ENCODE measurements around the gene GRN. TPM values are rescaled to one million over a fixed set of nuclear protein-coding genes. Genes with fewer than 3 reads are reported as not detected.

The GRN gene
- total and polyA plus RNA-seq, 2 of the 13 experiments (the other 11 are each of a cell fraction or from before 2014, with no cell fraction given): 86.6 to 143 TPM

DNA sequence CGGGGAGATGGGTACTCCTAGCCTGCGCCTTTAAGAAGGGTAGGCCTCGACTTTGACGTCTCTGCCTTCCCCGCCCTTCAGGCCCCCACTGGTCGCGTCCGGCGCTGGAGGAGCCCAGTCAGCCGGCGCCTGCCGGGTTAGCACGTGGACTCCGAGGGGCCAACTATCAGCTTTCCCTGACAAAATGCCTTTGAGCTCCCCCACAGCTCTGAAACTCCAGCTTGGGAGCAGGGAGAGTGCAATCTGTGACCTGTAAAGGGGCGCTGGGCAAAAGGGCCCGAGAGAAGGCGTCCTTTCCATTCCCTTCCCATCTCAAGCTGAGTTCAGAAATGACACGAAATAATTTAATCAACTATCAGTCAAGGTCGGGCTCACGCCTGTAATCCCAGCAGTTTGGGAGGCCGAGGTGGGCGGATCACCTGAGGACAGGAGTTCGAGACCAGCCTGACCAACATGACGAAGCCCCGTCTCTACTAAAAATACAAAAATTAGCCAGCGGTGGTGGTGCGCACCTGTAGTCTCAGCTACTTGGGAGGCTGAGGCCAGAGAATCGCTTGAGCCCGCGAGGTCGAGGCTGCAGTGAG is 18.1 kb upstream of the GRN start (continued):
- TF ChIP-seq GFI1 (CRISPR knock-in tag; IDR thresholded peaks at IDR 0.05; ENCODE audit: borderline replicate concordance) (0 out of 2 replicates have a peak, but pooled peaks have one; percentile 36), ZNF674 (CRISPR knock-in tag; IDR thresholded peaks at IDR 0.05; ENCODE audit: low read depth) (no peak), NR2F2 (IDR thresholded peaks at IDR 0.05; ENCODE audit: borderline replicate concordance, low read depth) (no peak), MEIS2 (CRISPR knock-in tag; IDR thresholded peaks at IDR 0.05) (peak; percentile 55; the same call in 1 of the 2 replicates), POLR2AphosphoS2 (IDR thresholded peaks at IDR 0.05; ENCODE audit: low read depth, low read length) (no peak), ZNF136 (CRISPR knock-in tag; IDR thresholded peaks at IDR 0.05; ENCODE audit: low read depth) (no peak), BRCA1 (CRISPR knock-in tag; IDR thresholded peaks at IDR 0.05) (no peak), SRF (IDR thresholded peaks at IDR 0.05; ENCODE audit: low read depth, low read length) (peak; percentile 74; the same call in 1 of the 2 replicates), ZNF781 (CRISPR knock-in tag; IDR thresholded peaks at IDR 0.05; ENCODE audit: borderline replicate concordance, not compliant biosample characterization) (peak; percentile 35), DR1 (CRISPR knock-in tag; IDR thresholded peaks at IDR 0.05) (no peak), ZNF7 (CRISPR knock-in tag; IDR thresholded peaks at IDR 0.05) (no peak), ZC3H13 (CRISPR knock-in tag; IDR thresholded peaks at IDR 0.05) (no peak), ZNF292 (CRISPR knock-in tag; IDR thresholded peaks at IDR 0.05; ENCODE audit: borderline replicate concordance, low read depth) (no peak), NFYC (CRISPR knock-in tag; IDR thresholded peaks at IDR 0.05) (peak; percentile 76), MTF1 (CRISPR knock-in tag; IDR thresholded peaks at IDR 0.05) (no peak), MTA1 (CRISPR knock-in tag; IDR thresholded peaks at IDR 0.05; ENCODE audit: borderline replicate concordance) (no peak), MEF2D (CRISPR knock-in tag; IDR thresholded peaks at IDR 0.05) (peak; percentile 79)
- TF ChIP-seq, protein P1, sequence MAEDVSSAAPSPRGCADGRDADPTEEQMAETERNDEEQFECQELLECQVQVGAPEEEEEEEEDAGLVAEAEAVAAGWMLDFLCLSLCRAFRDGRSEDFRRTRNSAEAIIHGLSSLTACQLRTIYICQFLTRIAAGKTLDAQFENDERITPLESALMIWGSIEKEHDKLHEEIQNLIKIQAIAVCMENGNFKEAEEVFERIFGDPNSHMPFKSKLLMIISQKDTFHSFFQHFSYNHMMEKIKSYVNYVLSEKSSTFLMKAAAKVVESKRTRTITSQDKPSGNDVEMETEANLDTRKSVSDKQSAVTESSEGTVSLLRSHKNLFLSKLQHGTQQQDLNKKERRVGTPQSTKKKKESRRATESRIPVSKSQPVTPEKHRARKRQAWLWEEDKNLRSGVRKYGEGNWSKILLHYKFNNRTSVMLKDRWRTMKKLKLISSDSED (CRISPR knock-in tag; IDR thresholded peaks at IDR 0.05): no peak
- TF ChIP-seq, protein P2, sequence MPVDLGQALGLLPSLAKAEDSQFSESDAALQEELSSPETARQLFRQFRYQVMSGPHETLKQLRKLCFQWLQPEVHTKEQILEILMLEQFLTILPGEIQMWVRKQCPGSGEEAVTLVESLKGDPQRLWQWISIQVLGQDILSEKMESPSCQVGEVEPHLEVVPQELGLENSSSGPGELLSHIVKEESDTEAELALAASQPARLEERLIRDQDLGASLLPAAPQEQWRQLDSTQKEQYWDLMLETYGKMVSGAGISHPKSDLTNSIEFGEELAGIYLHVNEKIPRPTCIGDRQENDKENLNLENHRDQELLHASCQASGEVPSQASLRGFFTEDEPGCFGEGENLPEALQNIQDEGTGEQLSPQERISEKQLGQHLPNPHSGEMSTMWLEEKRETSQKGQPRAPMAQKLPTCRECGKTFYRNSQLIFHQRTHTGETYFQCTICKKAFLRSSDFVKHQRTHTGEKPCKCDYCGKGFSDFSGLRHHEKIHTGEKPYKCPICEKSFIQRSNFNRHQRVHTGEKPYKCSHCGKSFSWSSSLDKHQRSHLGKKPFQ (CRISPR knock-in tag; IDR thresholded peaks at IDR 0.05; ENCODE audit: insufficient replicate concordance): no peak
- TF ChIP-seq, protein P3, sequence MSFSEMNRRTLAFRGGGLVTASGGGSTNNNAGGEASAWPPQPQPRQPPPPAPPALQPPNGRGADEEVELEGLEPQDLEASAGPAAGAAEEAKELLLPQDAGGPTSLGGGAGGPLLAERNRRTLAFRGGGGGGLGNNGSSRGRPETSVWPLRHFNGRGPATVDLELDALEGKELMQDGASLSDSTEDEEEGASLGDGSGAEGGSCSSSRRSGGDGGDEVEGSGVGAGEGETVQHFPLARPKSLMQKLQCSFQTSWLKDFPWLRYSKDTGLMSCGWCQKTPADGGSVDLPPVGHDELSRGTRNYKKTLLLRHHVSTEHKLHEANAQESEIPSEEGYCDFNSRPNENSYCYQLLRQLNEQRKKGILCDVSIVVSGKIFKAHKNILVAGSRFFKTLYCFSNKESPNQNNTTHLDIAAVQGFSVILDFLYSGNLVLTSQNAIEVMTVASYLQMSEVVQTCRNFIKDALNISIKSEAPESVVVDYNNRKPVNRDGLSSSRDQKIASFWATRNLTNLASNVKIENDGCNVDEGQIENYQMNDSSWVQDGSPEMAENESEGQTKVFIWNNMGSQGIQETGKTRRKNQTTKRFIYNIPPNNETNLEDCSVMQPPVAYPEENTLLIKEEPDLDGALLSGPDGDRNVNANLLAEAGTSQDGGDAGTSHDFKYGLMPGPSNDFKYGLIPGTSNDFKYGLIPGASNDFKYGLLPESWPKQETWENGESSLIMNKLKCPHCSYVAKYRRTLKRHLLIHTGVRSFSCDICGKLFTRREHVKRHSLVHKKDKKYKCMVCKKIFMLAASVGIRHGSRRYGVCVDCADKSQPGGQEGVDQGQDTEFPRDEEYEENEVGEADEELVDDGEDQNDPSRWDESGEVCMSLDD (CRISPR knock-in tag; IDR thresholded peaks at IDR 0.05; ENCODE audit: borderline replicate concordance): no peak
- TF ChIP-seq, protein P4, sequence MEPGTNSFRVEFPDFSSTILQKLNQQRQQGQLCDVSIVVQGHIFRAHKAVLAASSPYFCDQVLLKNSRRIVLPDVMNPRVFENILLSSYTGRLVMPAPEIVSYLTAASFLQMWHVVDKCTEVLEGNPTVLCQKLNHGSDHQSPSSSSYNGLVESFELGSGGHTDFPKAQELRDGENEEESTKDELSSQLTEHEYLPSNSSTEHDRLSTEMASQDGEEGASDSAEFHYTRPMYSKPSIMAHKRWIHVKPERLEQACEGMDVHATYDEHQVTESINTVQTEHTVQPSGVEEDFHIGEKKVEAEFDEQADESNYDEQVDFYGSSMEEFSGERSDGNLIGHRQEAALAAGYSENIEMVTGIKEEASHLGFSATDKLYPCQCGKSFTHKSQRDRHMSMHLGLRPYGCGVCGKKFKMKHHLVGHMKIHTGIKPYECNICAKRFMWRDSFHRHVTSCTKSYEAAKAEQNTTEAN (CRISPR knock-in tag; conservative IDR thresholded peaks at IDR 0.05): 0 out of 2 replicates have a peak, but pooled peaks have one; percentile 26
- TF ChIP-seq, protein P5, sequence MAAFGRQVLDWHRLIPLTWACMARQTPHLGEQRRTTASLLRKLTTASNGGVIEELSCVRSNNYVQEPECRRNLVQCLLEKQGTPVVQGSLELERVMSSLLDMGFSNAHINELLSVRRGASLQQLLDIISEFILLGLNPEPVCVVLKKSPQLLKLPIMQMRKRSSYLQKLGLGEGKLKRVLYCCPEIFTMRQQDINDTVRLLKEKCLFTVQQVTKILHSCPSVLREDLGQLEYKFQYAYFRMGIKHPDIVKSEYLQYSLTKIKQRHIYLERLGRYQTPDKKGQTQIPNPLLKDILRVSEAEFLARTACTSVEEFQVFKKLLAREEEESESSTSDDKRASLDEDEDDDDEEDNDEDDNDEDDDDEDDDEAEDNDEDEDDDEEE (CRISPR knock-in tag; IDR thresholded peaks at IDR 0.05): no peak
